GM06990 (cell line): ENCODE results near the gene DZANK1.

Source experiments
- DNase-seq: peaks from one replicate; pipeline ENCODE4 v3.0.0-alpha.2; 2011; ENCODE audit not compliant: insufficient read length; ENCODE audit errors: extremely low read depth
- H3K27me3 ChIP-seq: replicated peaks from 2 replicates; pipeline ENCODE4 v1.6.0; 2011; ENCODE audit warnings: low read length; ENCODE audit not compliant: control insufficient read depth, insufficient read depth
- H3K36me3 ChIP-seq: 2 replicates; pipeline ENCODE4 v1.5.1; 2011; ENCODE audit warnings: low read length; ENCODE audit not compliant: control insufficient read depth, insufficient read depth
- H3K4me3 ChIP-seq: replicated peaks from 2 replicates; pipeline ENCODE4 v1.5.1; 2011; ENCODE audit warnings: low read depth, mild to moderate bottlenecking, control low read depth, low read length
- CTCF ChIP-seq: IDR thresholded peaks from 2 replicates; pipeline ENCODE4 v1.5.1; 2011; ENCODE audit warnings: low read length, control low read depth, mild to moderate bottlenecking, inconsistent platforms; ENCODE audit not compliant: insufficient read depth, poor library complexity, severe bottlenecking

The DZANK1 gene

GRCh38 chr20:18436847-18437246 lies 30.0 kb downstream of the DZANK1 start:
- DNase-seq, result no peak
- no peak for TF ChIP-seq CTCF
- Histone ChIP-seq H3K4me3 (no peak overlapping the region), H3K27me3 (no peaks in the 10 kb centered on the region), H3K36me3 (no peaks in the 10 kb centered on the region)

GRCh38 chr20:18431206-18431605 lies 35.6 kb downstream of the DZANK1 start:
- no peaks in the 10 kb centered on the region for H3K36me3 ChIP-seq
- no peak for TF ChIP-seq CTCF

GRCh38 chr20:18430172-18430826 lies 36.5 kb downstream of the DZANK1 start:
- H3K4me3 ChIP-seq, result no peak overlapping the region
- H3K36me3 ChIP-seq, result no peaks in the 10 kb centered on the region
- DNase-seq, result no peak
- no peak for TF ChIP-seq CTCF
- no peaks in the 10 kb centered on the region for H3K27me3 ChIP-seq

More at GRCh38 chr20:18431206-18431605, 35.6 kb downstream of the DZANK1 start:
- H3K4me3 ChIP-seq, result no peak overlapping the region
- DNase-seq, result no peak
- H3K27me3 ChIP-seq, result no peaks in the 10 kb centered on the region

GRCh38 chr20:18428490-18429173 lies 38.2 kb downstream of the DZANK1 start:
- no peak for TF ChIP-seq CTCF
- DNase-seq, result no peak
- Histone ChIP-seq H3K36me3 (no peaks in the 10 kb centered on the region), H3K27me3 (no peaks in the 10 kb centered on the region), H3K4me3 (no peak overlapping the region)

- H3K4me3 ChIP-seq, result no peak overlapping the region
- H3K27me3 ChIP-seq, result no peaks in the 10 kb centered on the region
- no peak for TF ChIP-seq CTCF
- DNase-seq, result no peak
- no peaks in the 10 kb centered on the region for H3K36me3 ChIP-seq
These were observed 39.6 kb downstream of the DZANK1 start for GRCh38 chr20:18427214-18427613.
